HEK293 (cell line): Measurements from ENCODE around the gene TRAF4.

ENCODE experiments used
- CTCF ChIA-PET: fragments of 350-600 bp; formaldehyde crosslinking; extraction: SDS; loops from one replicate; lab custom pipeline; 2021; ENCODE audit warnings: antibody characterized with exemption; lab: Yijun Ruan, JAX
- POLR2A ChIA-PET: fragments of 300-600 bp; formaldehyde crosslinking; extraction: SDS; loops from one replicate; lab custom pipeline; 2020; ENCODE audit warnings: antibody characterized with exemption, inconsistent platforms; lab: Yijun Ruan, JAX
- H3K27ac ChIP-seq: fragments of 200-500 bp; sonication (Bioruptor generic); 2 replicates; pipeline ENCODE4 v1.5.1; 2014; ENCODE audit warnings: low read depth, low read length, control low read depth, inconsistent platforms; ENCODE audit errors: extremely low read depth
- H3K36me3 ChIP-seq, 2 experiments: fragments of 200-500 bp in 1 of 2; sonication (Bioruptor generic) in 1 of 2; 1 replicate in 1 of 2; 2 replicates in 1 of 2; pipeline ENCODE4 v1.5.1; 2014 to 2017; ENCODE audit warnings: inconsistent platforms in 2 of 2, low read length in 2 of 2; ENCODE audit not compliant: control insufficient read depth in 2 of 2, insufficient read depth in 1 of 2
- H3K4me1 ChIP-seq: fragments of 200-500 bp; sonication (Bioruptor generic); 2 replicates; pipeline ENCODE4 v1.5.1; 2014; ENCODE audit warnings: mild to moderate bottlenecking, low read length, inconsistent platforms; ENCODE audit not compliant: control insufficient read depth, insufficient read depth
- H3K4me3 ChIP-seq: 2 replicates; pipeline ENCODE4 v1.5.1; 2011; ENCODE audit warnings: low read depth, mild to moderate bottlenecking, control low read depth, low read length, moderate library complexity
- H3K9me3 ChIP-seq: fragments of 200-500 bp; sonication (Bioruptor generic); 2 replicates; pipeline ENCODE4 v1.5.1; 2014; ENCODE audit warnings: low read depth, low read length, inconsistent platforms; ENCODE audit not compliant: control insufficient read depth, insufficient read depth
- BCL6B ChIP-seq: fragments of 450-650 bp; formaldehyde crosslinking; IDR thresholded peaks from 2 replicates; pipeline ENCODE4 v1.5.1; 2017; ENCODE audit warnings: missing biosample characterization, missing genetic modification characterization
- GLIS1 ChIP-seq: fragments of 450-650 bp; formaldehyde crosslinking; IDR thresholded peaks from 2 replicates; pipeline ENCODE4 v1.5.1; 2016; ENCODE audit warnings: missing biosample characterization, missing genetic modification characterization
- GLIS2 ChIP-seq: fragments of 450-650 bp; formaldehyde crosslinking; IDR thresholded peaks from 2 replicates; pipeline ENCODE4 v1.5.1; 2016; ENCODE audit warnings: missing biosample characterization, missing genetic modification characterization
- KLF9 ChIP-seq: fragments of 450-650 bp; formaldehyde crosslinking; IDR thresholded peaks from 2 replicates; pipeline ENCODE4 v1.5.1; 2016; ENCODE audit warnings: missing biosample characterization, missing genetic modification characterization, low read depth
- PRDM4 ChIP-seq: fragments of 450-650 bp; formaldehyde crosslinking; IDR thresholded peaks from 2 replicates; pipeline ENCODE4 v1.5.1; 2017; ENCODE audit warnings: missing biosample characterization, missing genetic modification characterization
- SETDB1 ChIP-seq: IDR thresholded peaks from one replicate; pipeline ENCODE4 v1.6.1; 2017; ENCODE audit warnings: mild to moderate bottlenecking, low read length, moderate library complexity, mixed read lengths; ENCODE audit not compliant: insufficient read length
- ZNF174 ChIP-seq: fragments of 450-650 bp; formaldehyde crosslinking; IDR thresholded peaks from 2 replicates; pipeline ENCODE4 v1.5.0; 2017; ENCODE audit warnings: missing biosample characterization, mild to moderate bottlenecking, missing genetic modification characterization
- ZNF280D ChIP-seq: fragments of 450-650 bp; formaldehyde crosslinking; IDR thresholded peaks from 2 replicates; pipeline ENCODE4 v1.5.1; 2016; ENCODE audit warnings: missing biosample characterization, missing genetic modification characterization
- ZNF341 ChIP-seq: fragments of 450-650 bp; formaldehyde crosslinking; IDR thresholded peaks from 2 replicates; pipeline ENCODE4; 2016; ENCODE audit warnings: low read depth, missing biosample characterization, missing genetic modification characterization
- ZNF354C ChIP-seq: fragments of 450-650 bp; formaldehyde crosslinking; IDR thresholded peaks from 2 replicates; pipeline ENCODE4 v1.5.1; 2016; ENCODE audit warnings: missing biosample characterization, missing genetic modification characterization, low read depth, borderline replicate concordance
- ZNF362 ChIP-seq: fragments of 450-650 bp; formaldehyde crosslinking; IDR thresholded peaks from 2 replicates; pipeline ENCODE4 v1.5.1; 2016; ENCODE audit warnings: missing biosample characterization, missing genetic modification characterization
- ZNF549 ChIP-seq: fragments of 450-650 bp; IDR thresholded peaks from 2 replicates; pipeline ENCODE4 v1.5.1; 2018; ENCODE audit warnings: missing biosample characterization, missing genetic modification characterization, mild to moderate bottlenecking, inconsistent platforms, moderate library complexity
- ZNF561 ChIP-seq: fragments of 450-650 bp; IDR thresholded peaks from 2 replicates; pipeline ENCODE4 v1.5.1; 2018; ENCODE audit warnings: missing biosample characterization, missing genetic modification characterization, borderline replicate concordance
- ZNF664 ChIP-seq: fragments of 450-650 bp; formaldehyde crosslinking; IDR thresholded peaks from 2 replicates; pipeline ENCODE4 v1.5.1; 2016; ENCODE audit warnings: missing biosample characterization, missing genetic modification characterization
- ZNF692 ChIP-seq: fragments of 450-650 bp; formaldehyde crosslinking; IDR thresholded peaks from 2 replicates; pipeline ENCODE4 v1.5.1; 2016; ENCODE audit warnings: missing biosample characterization, missing genetic modification characterization
- ZNF707 ChIP-seq: fragments of 450-650 bp; formaldehyde crosslinking; IDR thresholded peaks from 2 replicates; pipeline ENCODE4 v1.5.1; 2016; ENCODE audit warnings: missing biosample characterization, missing genetic modification characterization
- ZNF843 ChIP-seq: fragments of 450-650 bp; formaldehyde crosslinking; IDR thresholded peaks from 2 replicates; pipeline ENCODE4 v1.5.1; 2016; ENCODE audit warnings: missing biosample characterization, missing genetic modification characterization
- ZSCAN30 ChIP-seq: fragments of 450-650 bp; IDR thresholded peaks from 2 replicates; pipeline ENCODE4 v1.5.1; 2018; ENCODE audit warnings: missing biosample characterization, mild to moderate bottlenecking, missing genetic modification characterization, moderate library complexity

Gene TRAF4

GRCh38 chr17:28728364-28729200, 15.2 kb upstream of the TRAF4 start, which contains the start of gene NEK8 (continued):
- TF ChIP-seq PRDM4 (0 out of 2 replicates have a peak, but pooled peaks have one; percentile 44), ZNF664 (tag by site-specific recombination) (no peak), KLF9 (tag by site-specific recombination) (peak; percentile 98), ZSCAN30 (tag by site-specific recombination) (0 out of 2 replicates have a peak, but pooled peaks have one; percentile 22), BCL6B (no peak), GLIS2 (peak; percentile 98), ZNF561 (tag by site-specific recombination) (no peak), GLIS1 (tag by site-specific recombination) (peak; percentile 94), ZNF707 (no peak), ZNF549 (tag by site-specific recombination) (no peak), ZNF692 (tag by site-specific recombination) (0 out of 2 replicates have a peak, but pooled peaks have one; percentile 39), ZNF843 (tag by site-specific recombination) (no peak)

- TF ChIP-seq ZNF174 (tag by site-specific recombination) = no peak
- TF ChIP-seq ZNF362 (tag by site-specific recombination) = 0 out of 2 replicates have a peak, but pooled peaks have one; percentile 40
- TF ChIP-seq, all 188 proteins: peak for 1
- POLR2A ChIA-PET = interaction anchor here (0.6 to 6.7 kb wide), 6 partner anchors 10 to 223 kb away, joined by 3 to 448 read pairs (median 36); partner anchors contain the start of genes PHF12, PROCA1, RPL23A and TRAF4
- CTCF ChIA-PET = interaction anchor here (3.9 to 13.6 kb wide), 3 partner anchors 17 to 170 kb away, joined by 61 to 445 read pairs (median 73); partner anchors contain the start of genes DHRS13, FLOT2 and TRAF4
- Histone ChIP-seq H3K36me3 (peaks cover 0 to 4% of the 10 kb centered on the region in 2 experiments; a peak in 2 of 3 replicates), H3K27ac (no peak overlapping the region), H3K4me1 (no peaks in the 10 kb centered on the region), H3K4me3 (no peak overlapping the region), H3K9me3 (no peaks in the 10 kb centered on the region)
Measured at GRCh38 chr17:28729950-28730330, 13.9 kb upstream of the TRAF4 start.

GRCh38 chr17:28733346-28733745, 10.5 kb upstream of the TRAF4 start:
- Histone ChIP-seq H3K27ac (no peak overlapping the region; the same call in 1 of the 2 replicates), H3K4me1 (no peaks in the 10 kb centered on the region), H3K4me3 (no peak overlapping the region), H3K36me3 (peaks cover 0 to 7% of the 10 kb centered on the region in 2 experiments; a peak in 2 of 3 replicates), H3K9me3 (no peaks in the 10 kb centered on the region)
- CTCF ChIA-PET = interaction anchor here (0.7 to 3.5 kb wide), 3 partner anchors 16 to 310 kb away, joined by 3 to 25 read pairs (median 3); no protein-coding TSS in a partner anchor
- TF ChIP-seq ZNF341 (tag by site-specific recombination) = no peak
- no peak for TF ChIP-seq ZNF280D (tag by site-specific recombination)
- no peak for TF ChIP-seq ZNF354C
- TF ChIP-seq GLIS1 (tag by site-specific recombination) = no peak
- no peak for TF ChIP-seq SETDB1
- POLR2A ChIA-PET = interaction anchor here (0.9 to 1.6 kb wide), 3 partner anchors 10 to 88 kb away, joined by 3 to 4 read pairs (median 3); partner anchors contain the start of gene BLTP2
